Stimulated activated CD8-positive, alpha-beta memory T cell treated with anti-CD3 and anti-CD28 coated beads, Interleukin-2, amount 100 ng/mL, for 1 hour (primary cell): ENCODE data around the gene GALK1.

Experiments
- DNase-seq, 2 donors: peaks; one replicate each; pipeline ENCODE4 v3.0.0-alpha.2; 2020; ENCODE audit warnings: low read depth in 2 of 2

GALK1 gene

GRCh38 chr17:75725504-75725903, 39.5 kb downstream of the GALK1 start:
- no peak for DNase-seq

DNA sequence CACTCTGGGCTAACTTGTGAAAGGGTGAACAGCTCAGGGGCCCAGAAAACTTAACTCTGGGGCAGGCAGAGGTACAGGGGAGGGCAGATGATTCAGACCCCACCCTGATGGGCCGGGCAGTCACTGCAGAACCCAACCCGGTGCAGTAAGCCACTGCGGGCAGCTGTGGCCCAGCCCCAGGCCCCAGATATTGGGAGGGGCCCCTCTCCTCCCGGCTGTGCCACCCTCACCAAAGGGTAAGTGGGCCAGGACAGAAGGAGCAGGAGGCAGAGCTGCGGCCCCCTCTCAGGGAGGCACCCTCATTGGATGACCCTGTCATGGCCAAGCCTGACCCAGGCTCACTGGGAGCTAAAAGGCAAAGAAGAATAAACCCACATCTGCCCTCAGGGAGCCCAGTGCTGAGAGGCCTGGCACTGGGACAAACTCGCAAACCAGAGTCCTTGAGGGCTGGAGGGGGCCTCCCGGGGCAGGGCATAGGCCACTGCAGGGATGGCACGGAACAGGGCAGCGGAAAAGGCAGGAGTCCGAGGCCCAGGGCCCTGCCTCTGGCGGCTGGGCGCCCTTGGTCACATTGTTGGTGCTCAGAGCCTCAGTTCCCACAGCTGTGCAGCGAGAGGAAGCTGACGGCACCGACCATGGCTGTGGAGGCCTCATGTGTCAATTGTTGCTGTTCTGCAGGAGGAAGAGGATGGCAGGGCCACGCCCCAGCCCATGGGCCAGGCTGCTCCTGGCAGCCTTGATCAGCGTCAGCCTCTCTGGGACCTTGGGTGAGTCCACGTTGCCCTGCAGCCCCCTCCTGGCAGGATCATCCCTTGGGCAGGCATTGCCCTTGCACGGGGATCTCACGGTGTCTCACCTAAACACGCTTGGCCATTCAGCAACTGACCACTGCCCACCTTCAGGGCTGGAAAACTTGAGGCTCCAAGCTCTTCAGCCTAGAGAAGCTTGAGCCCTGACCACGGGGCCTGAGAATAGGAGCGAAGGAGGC, 40.7 kb downstream of the GALK1 start:
- DNase-seq: no peak

GRCh38 chr17:75723171-75723930, 41.6 kb downstream of the GALK1 start:
- DNase-seq: no peak

- no peak for DNase-seq
Measured at GRCh38 chr17:75722542-75723095, 42.4 kb downstream of the GALK1 start.

DNA sequence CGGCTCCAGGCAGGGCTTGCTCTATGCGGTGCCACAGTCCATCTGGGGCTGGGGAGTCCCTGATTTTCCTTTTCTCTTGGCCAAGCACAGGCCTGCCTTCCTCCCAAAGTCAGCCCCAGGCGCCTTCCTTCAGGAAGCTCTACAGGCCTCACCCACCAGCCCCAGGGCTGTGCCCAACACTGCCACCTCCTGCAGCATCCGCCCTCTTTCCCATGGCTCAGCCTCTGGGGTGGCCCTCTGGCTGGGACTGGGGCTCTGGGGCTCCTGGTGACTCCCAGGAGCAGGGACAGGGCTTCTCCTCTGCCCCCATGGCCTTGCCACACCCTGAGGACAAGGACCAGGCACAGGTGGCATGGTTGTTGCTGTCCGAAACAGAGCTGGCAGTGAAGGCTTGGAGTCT, 42.9 kb downstream of the GALK1 start:
- no peak for DNase-seq

DNA sequence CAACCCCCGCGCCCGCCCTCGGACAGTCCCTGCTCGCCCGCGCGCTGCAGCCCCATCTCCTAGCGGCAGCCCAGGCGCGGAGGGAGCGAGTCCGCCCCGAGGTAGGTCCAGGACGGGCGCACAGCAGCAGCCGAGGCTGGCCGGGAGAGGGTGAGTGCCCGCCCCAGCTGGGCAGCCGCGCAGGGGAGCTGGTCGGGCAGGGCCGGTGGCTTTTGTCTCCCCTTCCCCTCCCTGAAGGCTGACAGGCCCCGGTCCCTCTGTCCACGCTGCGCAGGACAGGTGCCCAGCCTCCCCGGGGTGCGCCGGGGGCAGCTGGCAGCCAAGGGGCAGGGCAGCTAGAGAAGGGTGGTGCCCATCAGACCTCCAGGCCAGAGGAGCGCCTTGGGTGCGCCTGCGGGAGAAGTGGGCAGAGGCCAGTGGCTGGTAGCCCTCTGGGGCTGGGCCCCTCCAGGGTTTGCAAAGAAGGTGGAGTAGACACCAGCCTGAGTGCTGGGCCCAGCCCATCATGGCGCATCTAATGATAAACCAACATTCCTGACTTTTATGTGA, 43.5 kb downstream of the GALK1 start:
- no peak for DNase-seq

DNA sequence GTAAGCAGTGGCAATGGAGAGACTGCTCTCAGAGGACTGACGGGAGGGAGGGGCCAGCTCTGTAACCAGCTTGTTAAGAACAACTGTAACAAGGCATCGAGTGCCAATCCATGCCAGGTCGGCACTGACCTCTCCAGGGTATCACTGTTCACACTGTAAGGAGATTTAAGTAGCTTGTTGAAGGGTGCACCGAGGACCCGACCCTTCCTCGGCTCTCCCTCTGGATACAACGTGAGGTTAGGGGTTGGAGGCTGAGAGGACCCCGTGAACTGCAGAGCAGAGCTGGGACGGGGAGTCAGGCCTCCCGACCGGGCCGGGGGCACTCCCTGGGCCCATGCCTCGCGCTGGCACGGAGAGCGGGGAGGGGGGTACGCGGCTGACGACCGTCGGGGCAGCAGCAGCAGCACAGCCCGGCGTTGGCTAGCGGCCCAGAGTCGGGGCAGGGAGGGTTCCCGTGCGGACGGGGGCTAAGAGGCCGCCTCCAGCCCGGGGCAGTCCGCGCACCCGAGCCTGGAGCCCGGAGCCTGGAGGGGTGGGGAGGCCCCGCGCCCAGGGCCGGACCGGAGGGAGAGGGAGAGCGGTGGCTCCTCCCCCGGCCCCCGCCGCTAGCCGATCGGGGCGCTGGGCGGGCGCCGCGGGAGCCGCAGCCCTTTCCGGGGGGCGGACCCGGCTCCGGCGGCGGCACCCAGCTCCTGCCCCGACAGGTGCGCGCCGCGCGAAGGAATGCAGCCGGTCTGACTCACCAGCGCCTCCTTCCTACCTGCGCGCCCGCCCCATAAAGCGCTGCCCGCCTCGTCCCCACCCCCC, 44.1 kb downstream of the GALK1 start, which contains the start of gene ITGB4:
ITGB4 (plus strand) TSS at position 804 of the 807 bp plus-strand sequence. CDS start 3,245 bp downstream, outside the sequence.
- DNase-seq: peak; percentile 31 to 45

DNA sequence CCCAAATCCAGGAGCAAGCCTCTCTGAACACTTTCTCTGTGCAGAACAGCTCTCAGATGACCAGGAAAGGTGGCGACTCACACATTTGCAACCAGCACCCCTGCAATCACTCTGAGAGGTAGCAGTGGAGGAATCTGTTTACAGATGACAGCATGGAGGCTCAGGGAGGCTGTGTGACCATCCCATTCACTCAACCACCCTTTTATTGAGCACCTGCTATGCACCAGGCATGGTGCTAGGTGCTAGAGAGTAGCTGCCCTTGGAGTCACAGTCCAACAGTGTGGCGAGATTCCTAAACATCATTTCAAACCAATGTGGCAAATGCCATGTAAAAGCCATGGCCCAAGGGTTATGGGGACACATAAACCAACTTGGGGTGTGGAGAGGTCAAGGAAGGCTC, 45.3 kb downstream of the GALK1 start:
- no peak for DNase-seq

DNA sequence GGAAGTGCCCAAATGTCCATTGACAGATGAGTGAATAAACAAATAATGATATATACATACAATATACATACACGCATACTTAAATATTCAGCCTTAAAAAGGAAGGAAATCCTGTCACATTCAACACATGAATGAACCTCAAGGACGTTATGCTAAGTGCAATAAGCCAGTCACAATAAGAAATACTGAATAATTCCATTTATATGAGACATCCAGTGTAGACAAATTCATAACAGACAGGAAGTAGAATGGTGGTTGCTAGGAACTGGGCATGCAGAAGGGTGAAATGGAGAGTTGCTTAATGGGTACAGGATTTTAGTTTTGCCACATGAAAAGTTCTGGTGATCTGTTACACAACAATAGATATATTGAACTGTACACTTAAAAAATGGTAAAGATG, 52.5 kb downstream of the GALK1 start:
- DNase-seq: no peak
